K562 (cell line): Measurements from ENCODE around the gene DNAJB6. TPM values are rescaled to one million over a fixed set of nuclear protein-coding genes. Genes with fewer than 3 reads are reported as not detected.

Experiments used
- ATAC-seq: fragments of 200-7000 bp; cut with Tn5 transposase; 3 replicates; pipeline ENCODE4 v1.9.1; 2020; ENCODE audit warnings: moderate library complexity
- BruUV-seq: library from RNA; stranded (reverse); fragments of 400-500 nt; replicated peaks from 2 replicates; lab custom pipeline; 2021; lab: Mats Ljungman, UMichigan
- CTCF ChIA-PET: fragments of 300-600 bp; formaldehyde crosslinking; extraction: SDS; loops from one replicate; lab custom pipeline; 2021; ENCODE audit warnings: low intra/inter-chr PET ratio; lab: Yijun Ruan, JAX
- POLR2A ChIA-PET: fragments of 300-600, 350-650 bp; sonication (Branson Sonifier 250); formaldehyde crosslinking; extraction: SDS; loops from one replicate; lab custom pipeline; 2021; ENCODE audit warnings: antibody characterized with exemption, inconsistent platforms; lab: Yijun Ruan, JAX
- DNase-seq, 4 experiments: peaks; one replicate each; pipeline versions ENCODE4 v3.0.0 to v3.0.0-alpha.2; 2011 to 2018; ENCODE audit warnings: low spot score in 3 of 4, mixed read lengths in 3 of 4; ENCODE audit errors: extremely low read depth in 1 of 4
- FAIRE-seq: peaks from 2 replicates; lab custom pipeline; 2011; peaks lifted over from hg19 to GRCh38; lab: Jason Lieb, UNC
- H2AFZ ChIP-seq: 2 replicates; pipeline ENCODE4 v1.6.0; 2011; ENCODE audit warnings: low read depth, low read length, control low read depth, inconsistent platforms
- H3K27ac ChIP-seq: fragments of 200-600 bp; 3 replicates; pipeline ENCODE4 v1.8.0; 2011; ENCODE audit warnings: low read depth, mild to moderate bottlenecking, control low read depth, inconsistent platforms, low read length, moderate library complexity, mixed read lengths; ENCODE audit errors: extremely low read depth
- H3K27me3 ChIP-seq, 2 experiments: fragments of 300-600 bp in 1 of 2; 2 replicates in 1 of 2; 3 replicates in 1 of 2; pipeline versions ENCODE4 v1.6.0 to v1.8.0; 2011; ENCODE audit warnings: inconsistent platforms in 2 of 2, low read length in 2 of 2, mild to moderate bottlenecking in 1 of 2, mixed read lengths in 1 of 2, moderate library complexity in 1 of 2; ENCODE audit not compliant: control insufficient read depth in 2 of 2, insufficient read depth in 2 of 2
- H3K36me3 ChIP-seq: fragments of 300-600 bp; 3 replicates; pipeline ENCODE4 v1.8.0; 2011; ENCODE audit warnings: mild to moderate bottlenecking, low read length, inconsistent platforms; ENCODE audit not compliant: control insufficient read depth, insufficient read depth
- H3K4me1 ChIP-seq, 2 experiments: fragments of 200-600 bp in 1 of 2; replicated peaks in 1 of 2; 2 replicates in 1 of 2; 3 replicates in 1 of 2; pipeline versions ENCODE4 v1.5.1 to v1.8.0; 2011; ENCODE audit warnings: inconsistent platforms in 2 of 2, low read length in 2 of 2, mild to moderate bottlenecking in 1 of 2, mixed read lengths in 1 of 2, moderate library complexity in 1 of 2; ENCODE audit not compliant: control insufficient read depth in 2 of 2, insufficient read depth in 2 of 2
- H3K4me2 ChIP-seq: 2 replicates; pipeline ENCODE4 v1.6.1; 2011; ENCODE audit warnings: low read length, control low read depth, inconsistent platforms, mixed read lengths; ENCODE audit not compliant: insufficient read depth
- H3K4me3 ChIP-seq: fragments of 200-600 bp; sonication (generic), shearing (Covaris generic); 2 replicates; pipeline ENCODE4 v1.5.1; 2016; ENCODE audit warnings: control low read depth, inconsistent platforms
- H3K79me2 ChIP-seq: fragments of 200-600 bp; 3 replicates; pipeline ENCODE4 v1.8.0; 2011; ENCODE audit warnings: low read length, inconsistent platforms; ENCODE audit not compliant: control insufficient read depth, insufficient read depth
- H3K9ac ChIP-seq, 2 experiments: 2 replicates each; pipeline versions ENCODE4 v1.6.0 to v1.6.1; 2011; ENCODE audit warnings: low read depth in 2 of 2, low read length in 2 of 2, control low read depth in 1 of 2, inconsistent platforms in 1 of 2, mild to moderate bottlenecking in 1 of 2, mixed read lengths in 1 of 2; ENCODE audit not compliant: insufficient read depth in 1 of 2
- H3K9me1 ChIP-seq: one replicate; pipeline ENCODE4 v1.6.0; 2011; ENCODE audit warnings: inconsistent platforms, mild to moderate bottlenecking, low read length, moderate library complexity; ENCODE audit not compliant: control insufficient read depth, insufficient read depth
- H3K9me3 ChIP-seq: replicated peaks from 2 replicates; pipeline ENCODE4 v1.5.1; 2011; ENCODE audit warnings: low read depth, low read length, inconsistent platforms; ENCODE audit not compliant: control insufficient read depth, insufficient read depth
- H4K20me1 ChIP-seq: replicated peaks from 2 replicates; pipeline ENCODE4 v1.6.1; 2011; ENCODE audit warnings: low read length, inconsistent platforms, mixed read lengths; ENCODE audit not compliant: control insufficient read depth, insufficient read depth
- TCF3 ChIP-seq: sonication (generic); formaldehyde crosslinking; IDR thresholded peaks from 2 replicates; pipeline ENCODE4 v1.4.0; 2020; ENCODE audit warnings: mild to moderate bottlenecking, missing genetic modification reagents
- ZBTB5 ChIP-seq: fragments of 450-650 bp; IDR thresholded peaks from 2 replicates; pipeline ENCODE4 v1.6.1; 2017; ENCODE audit warnings: antibody characterized with exemption
- whole genome bisulfite sequencing: fragments of 100-300 bp; shearing (Covaris generic); methylation state at CpG from one replicate; pipeline ENCODE4 v1.1.6; 2016; ENCODE audit warnings: low coverage, mixed read lengths; ENCODE audit not compliant: insufficient coverage; ENCODE audit errors: missing lambda C conversion rate; 5-methylcytosine and 5-hydroxymethylcytosine counted together
- in situ Hi-C: fragments of 300-500 bp; cut with MboI; formaldehyde crosslinking; loops from 4 replicates; pipeline ENCODE4 v1.15.0; 2018; ENCODE audit warnings: inconsistent platforms, mixed read lengths
- intact Hi-C: fragments of 100-400 bp; cut with micrococcal nuclease; formaldehyde crosslinking; loops from 2 replicates; pipeline ENCODE4 v1.14.2; 2022
- polyA plus RNA-seq, 8 experiments: library from polyadenylated mRNA; depleted of rRNA in 4 of 8; stranded (reverse) in 5 of 8; unstranded in 3 of 8; fragments of >200 nt; fragmentation: Nextera tagmentation in 2 of 8; fragmentation: Illumina TruSeq in 1 of 8; extraction: Ambion mirVana in 2 of 8; extraction: Trizol in 1 of 8; gene quantifications; 2 replicates each; pipeline versions ENCODE4 v1.2.1 to v1.2.3, GENCODE V29; 2011 to 2014; ENCODE audit warnings: inconsistent platforms in 1 of 8, missing spikeins in 1 of 8
- total RNA-seq, 7 experiments: library from RNA; depleted of rRNA in 6 of 7; stranded (reverse); fragments of >200 nt in 6 of 7; fragmentation: Illumina TruSeq in 2 of 7; extraction: Trizol in 2 of 7; gene quantifications; 2 replicates each; pipeline versions ENCODE4 v1.2.1 to v1.2.3, GENCODE V29; 2011 to 2021; ENCODE audit warnings: low replicate concordance in 1 of 7

Gene DNAJB6
- total and polyA plus RNA-seq, 9 of the 15 experiments (the other 6 are each of a cell fraction or from before 2014, with no cell fraction given) = 84.5 to 158 (median 135) TPM

GRCh38 chr7:157377436-157378124 is 40.8 kb downstream of the DNAJB6 start:
- no TSS peak for BruUV-seq
- Histone ChIP-seq H3K27ac (no peak overlapping the region; the same call in 2 of the 3 replicates), H2AFZ (no peak overlapping the region), H3K4me2 (no peak overlapping the region), H3K9me1 (peaks cover 11% of the 10 kb centered on the region), H3K4me3 (no peak overlapping the region), H3K9ac (no peak overlapping the region), H3K4me1 (no peaks in the 10 kb centered on the region; a peak in 1 of 5 replicates), H3K9me3 (no peaks in the 10 kb centered on the region), H4K20me1 (peaks cover 54% of the 10 kb centered on the region), H3K79me2 (peaks cover 92% of the 10 kb centered on the region), H3K36me3 (peaks cover 91% of the 10 kb centered on the region), H3K27me3 (no peaks in the 10 kb centered on the region)
- peak in 1 of 4 experiments; percentile 54 for DNase-seq
- 78% methylated on average over 11 of the region's 11 CpGs for WGBS
- no peak for FAIRE-seq
- no peak for TF ChIP-seq TCF3
- TF ChIP-seq ZBTB5 = no peak
- in situ Hi-C loops = no loop called here
- peak; percentile 53 for ATAC-seq
- CTCF ChIA-PET = no interaction called here
- intact Hi-C loops = no loop called here
- POLR2A ChIA-PET = interaction anchor here (1.9 kb wide), 1 partner anchor 13 kb away, joined by 5 read pairs; no protein-coding TSS in a partner anchor
